HG02678 (cell line): ENCODE results near the gene CCDC142.

ENCODE experiments used
- ATAC-seq: cut with Tn5 transposase; IDR thresholded peaks from one replicate; pipeline ENCODE4 v1.9.1; 2021; ENCODE audit warnings: mild to moderate bottlenecking, moderate library complexity; ENCODE audit not compliant: unreplicated experiment

Gene CCDC142

GRCh38 chr2:74425523-74425922 is 57.3 kb downstream of the CCDC142 start:
- no peak for ATAC-seq

- ATAC-seq = no peak
These were observed 57.8 kb downstream of the CCDC142 start for GRCh38 chr2:74424995-74425406.

GRCh38 chr2:74424139-74424992 is 58.4 kb downstream of the CCDC142 start:
- ATAC-seq = no peak
